ENCODE data around the gene LRWD1.

The LRWD1 gene

GRCh38 chr7:102424129-102424551, 40.6 kb upstream of the LRWD1 start:
- H3K4me3 ChIP-seq (ENCODE audit: low read depth, low read length): no peak overlapping the region
- TF ChIP-seq CTCF (IDR thresholded peaks at IDR 0.05; ENCODE audit: borderline replicate concordance, insufficient read depth, low read depth, low read length): no peak

- H3K4me3 ChIP-seq (ENCODE audit: low read depth, low read length): peak overlapping the region; percentile 49
- no peak for TF ChIP-seq CTCF (IDR thresholded peaks at IDR 0.05; ENCODE audit: borderline replicate concordance, insufficient read depth, low read depth, low read length)
Measured at GRCh38 chr7:102424787-102425218, 40.0 kb upstream of the LRWD1 start.

- no peak for TF ChIP-seq CTCF (IDR thresholded peaks at IDR 0.05; ENCODE audit: borderline replicate concordance, insufficient read depth, low read depth, low read length)
- H3K4me3 ChIP-seq (ENCODE audit: low read depth, low read length): peak overlapping the region; percentile 49
Measured at GRCh38 chr7:102425639-102426267, 39.0 kb upstream of the LRWD1 start.

- no peak for TF ChIP-seq CTCF (IDR thresholded peaks at IDR 0.05; ENCODE audit: borderline replicate concordance, insufficient read depth, low read depth, low read length)
- H3K4me3 ChIP-seq (ENCODE audit: low read depth, low read length): peak overlapping the region; percentile 49
Measured at GRCh38 chr7:102426268-102427018, 38.3 kb upstream of the LRWD1 start.

- H3K4me3 ChIP-seq (ENCODE audit: low read depth, low read length): peak overlapping the region; percentile 13
- no peak for TF ChIP-seq CTCF (IDR thresholded peaks at IDR 0.05; ENCODE audit: borderline replicate concordance, insufficient read depth, low read depth, low read length)
Measured at GRCh38 chr7:102427019-102427405, 37.8 kb upstream of the LRWD1 start.

DNA sequence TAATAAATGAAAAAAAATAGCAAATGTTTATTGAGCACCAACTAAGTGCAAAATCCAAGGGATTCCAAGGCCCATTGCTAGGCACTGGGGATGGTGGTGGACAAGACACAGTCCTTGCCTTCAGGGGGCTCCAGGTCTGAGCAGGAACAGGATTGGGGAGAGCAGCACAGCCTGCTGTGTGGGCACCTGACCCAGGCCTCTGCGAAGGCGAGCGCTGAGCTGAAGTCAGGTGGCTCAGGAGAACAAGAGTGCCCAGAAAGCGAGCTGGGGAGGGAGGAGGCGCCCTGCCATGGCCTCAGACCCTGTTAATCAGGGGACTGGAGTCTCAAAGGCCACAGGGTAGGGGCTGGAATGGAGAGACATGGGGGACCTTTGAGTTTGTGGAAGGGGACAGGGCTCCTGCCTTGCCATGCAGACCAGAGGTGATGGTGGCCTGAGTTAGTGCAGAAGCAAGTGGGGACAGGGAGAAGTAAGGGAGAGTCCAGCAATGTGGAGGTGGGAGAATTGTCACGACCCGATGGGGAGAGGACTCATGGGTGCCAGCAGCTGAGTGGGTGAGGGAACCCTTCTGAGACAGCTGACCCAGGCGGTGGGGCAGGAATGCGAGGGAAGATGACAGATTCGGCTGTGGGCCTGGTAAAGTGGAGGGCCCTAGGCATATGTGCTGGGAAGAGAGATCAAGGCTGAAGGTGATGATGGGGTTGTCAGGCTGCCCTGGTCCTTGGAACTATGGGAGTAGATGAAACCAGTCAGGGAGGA, 35.5 kb upstream of the LRWD1 start:
- TF ChIP-seq CTCF (IDR thresholded peaks at IDR 0.05; ENCODE audit: borderline replicate concordance, insufficient read depth, low read depth, low read length): no peak
- no peak overlapping the region for H3K4me3 ChIP-seq (ENCODE audit: low read depth, low read length)

All from GM12875 (cell line).